ENCODE results near the gene TTLL5.
A peak's percentile ranks its signal among the peaks of the same experiment; 100 is the strongest.

The TTLL5 gene

GRCh38 chr14:75660630-75661498 is at the start of gene TTLL5, which contains the start of gene ERG28:
TTLL5 (plus strand) TSS chr14:75661246; CDS start chr14:75663150, 1,904 bp downstream.
ERG28 (minus strand) TSS chr14:75660876; CDS start chr14:75657502, 3,374 bp downstream.
- peak; percentile 95 for DNase-seq

GRCh38 chr14:75612157-75612556 is 48.9 kb upstream of the TTLL5 start:
- DNase-seq: no peak

GRCh38 chr14:75614179-75614578 is 46.9 kb upstream of the TTLL5 start:
- DNase-seq: no peak

GRCh38 chr14:75615200-75615599 is 45.8 kb upstream of the TTLL5 start:
- no peak for DNase-seq

- DNase-seq: no peak
Observed at GRCh38 chr14:75619548-75619947, 41.5 kb upstream of the TTLL5 start.

- DNase-seq: no peak
Observed at GRCh38 chr14:75625034-75625433, 36.0 kb upstream of the TTLL5 start.

- no peak for DNase-seq
Observed at GRCh38 chr14:75626396-75626795, 34.6 kb upstream of the TTLL5 start.

- no peak for DNase-seq
Observed at GRCh38 chr14:75626863-75627262, 34.2 kb upstream of the TTLL5 start.

- DNase-seq: no peak
Observed at GRCh38 chr14:75627406-75627805, 33.6 kb upstream of the TTLL5 start.

GRCh38 chr14:75628816-75629215 is 32.2 kb upstream of the TTLL5 start:
- DNase-seq: no peak

- no peak for DNase-seq
Observed at GRCh38 chr14:75630695-75631452, 30.2 kb upstream of the TTLL5 start.

- no peak for DNase-seq
Observed at GRCh38 chr14:75631453-75631831, 29.6 kb upstream of the TTLL5 start.

- DNase-seq: no peak
Observed at GRCh38 chr14:75634848-75635247, 26.2 kb upstream of the TTLL5 start.

- DNase-seq: no peak
Observed at GRCh38 chr14:75636100-75636692, 24.9 kb upstream of the TTLL5 start.

GRCh38 chr14:75640876-75641275 is 20.2 kb upstream of the TTLL5 start:
- DNase-seq: no peak

- no peak for DNase-seq
Observed at GRCh38 chr14:75643985-75644384, 17.1 kb upstream of the TTLL5 start.

GRCh38 chr14:75645056-75645455 is 16.0 kb upstream of the TTLL5 start:
- DNase-seq: no peak

- no peak for DNase-seq
Observed at GRCh38 chr14:75646762-75647161, 14.3 kb upstream of the TTLL5 start.

- no peak for DNase-seq
Observed at GRCh38 chr14:75647640-75648039, 13.4 kb upstream of the TTLL5 start.

GRCh38 chr14:75648066-75648838 is 12.8 kb upstream of the TTLL5 start:
- no peak for DNase-seq

GRCh38 chr14:75649337-75649736 is 11.7 kb upstream of the TTLL5 start:
- no peak for DNase-seq

- DNase-seq: no peak
Observed at GRCh38 chr14:75649773-75650172, 11.3 kb upstream of the TTLL5 start.

Measured in activated CD4-positive, alpha-beta T cell treated with anti-CD3 and anti-CD28 coated beads, Interleukin-2, amount 50 U/mL, for 1 hour (primary cell).